ENCODE data around the gene WDFY3. TPM values are rescaled to one million over a fixed set of nuclear protein-coding genes. Genes with fewer than 3 reads are reported as not detected.

WDFY3 gene
- total and polyA plus RNA-seq, 2 of the 13 experiments (the other 11 are each of a cell fraction or from before 2014, with no cell fraction given) = 16.7 to 24.5 TPM

DNA sequence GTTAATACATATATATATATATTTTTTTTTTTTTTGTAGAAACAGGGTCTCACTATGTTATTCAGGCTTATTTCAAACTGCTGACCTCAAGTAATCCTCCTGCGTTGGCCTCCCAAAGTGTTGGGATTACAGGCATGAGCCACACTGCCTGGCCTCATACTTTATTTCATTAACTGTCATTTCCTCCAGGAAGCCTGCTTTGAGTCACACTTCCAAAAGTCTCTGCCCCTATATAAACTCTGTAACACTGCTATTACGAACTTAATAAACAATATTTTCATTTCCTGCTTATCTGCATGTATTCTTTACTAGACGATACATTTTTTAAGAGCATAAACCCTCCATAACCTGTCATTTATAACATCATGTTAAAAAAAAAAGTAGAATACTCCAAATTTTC is 167.2 kb downstream of the WDFY3 start:
- ATAC-seq (no peak), DNase-seq (ENCODE audit: low spot score) (no peak), FAIRE-seq (no peak)
- ChIA-PET CTCF (ENCODE audit: low intra/inter-chr PET ratio, low total read pairs) (no interaction called here), POLR2A (no interaction called here)
- H3K4me1 ChIP-seq (ENCODE audit: insufficient read depth, low read length) = no peaks in the 10 kb centered on the region
- peaks cover 1 to 18% of the 10 kb centered on the region in 2 experiments; a peak in 4 of 5 replicates for H3K36me3 ChIP-seq (replicated peaks in 1 of 2; ENCODE audit: control insufficient read depth in 1 of 2, insufficient read depth in 2 of 2, low read length in 2 of 2)
- no peak overlapping the region for H3K27ac ChIP-seq (ENCODE audit: extremely low read length, insufficient read depth, low read length)
- H4K20me1 ChIP-seq (ENCODE audit: insufficient read depth, low read length) = no peaks in the 10 kb centered on the region
- intact Hi-C loops (cut with micrococcal nuclease; ENCODE audit: unreplicated experiment) (no loop called here), in situ Hi-C loops (cut with HindIII; ENCODE audit: extremely low pct_ligation_motif_present, low pct_unique_long_range_greater_than_20kb) (no loop called here)
- no peaks in the 10 kb centered on the region for H3K27me3 ChIP-seq (ENCODE audit: control insufficient read depth in 1 of 2, insufficient read depth in 2 of 2, low read length in 2 of 2)
- no peaks in the 10 kb centered on the region for H3K79me2 ChIP-seq (ENCODE audit: insufficient read depth, low read length)
- TF ChIP-seq PRMT3 (CRISPR knock-in tag; IDR thresholded peaks at IDR 0.05; ENCODE audit: borderline replicate concordance, low read depth) (no peak), GATA4 (IDR thresholded peaks at IDR 0.05; ENCODE audit: borderline replicate concordance, low read depth) (no peak), ZNF274 (CRISPR knock-in tag; IDR thresholded peaks at IDR 0.05) (no peak), SMAD3 (CRISPR knock-in tag; IDR thresholded peaks at IDR 0.05) (no peak), TBX3 (IDR thresholded peaks at IDR 0.05; ENCODE audit: borderline replicate concordance) (no peak), ZBTB10 (CRISPR knock-in tag; IDR thresholded peaks at IDR 0.05; ENCODE audit: borderline replicate concordance) (no peak), ZMAT5 (CRISPR knock-in tag; IDR thresholded peaks at IDR 0.05; ENCODE audit: borderline replicate concordance, low read depth) (no peak), HMG20B (CRISPR knock-in tag; conservative IDR thresholded peaks at IDR 0.05) (no peak)
- H3K4me2 ChIP-seq (ENCODE audit: low read depth, low read length) = no peak overlapping the region
- 98% methylated on average over 3 of the region's 3 CpGs for WGBS (ENCODE audit: low lambda C conversion rate)
- H3K9me3 ChIP-seq (ENCODE audit: low read length) = no peaks in the 10 kb centered on the region
- BruUV-seq (replicated peaks) = no TSS peak
- H3K4me3 ChIP-seq (replicated peaks in 1 of 3; ENCODE audit: insufficient read depth in 1 of 3, low read depth in 2 of 3, low read length in 3 of 3) = no peak overlapping the region
- H3K9ac ChIP-seq (ENCODE audit: insufficient read depth, low read depth, low read length) = no peak overlapping the region
- H2AFZ ChIP-seq (ENCODE audit: low read length) = no peak overlapping the region
